ENCODE data around the gene CLEC11A.
"Not testable (repeated sequence)": the region's sequence is repeated elsewhere in the genome, so short reads cannot be mapped to it uniquely, and the experiment has no call there.

CLEC11A gene

GRCh38 chr19:50768277-50768676 is 45.1 kb downstream of the CLEC11A start:
- H3K9ac ChIP-seq (ENCODE audit: low read depth, low read length), result no peak overlapping the region
- no peak overlapping the region for H3K4me3 ChIP-seq (ENCODE audit: low read depth in 1 of 2, low read length in 2 of 2)
- H3K36me3 ChIP-seq (ENCODE audit: insufficient read depth, low read length), result no peaks in the 10 kb centered on the region
- no peak overlapping the region for H3K4me2 ChIP-seq (ENCODE audit: insufficient read depth, low read length)
- no peaks in the 10 kb centered on the region for H3K79me2 ChIP-seq (ENCODE audit: insufficient read depth, low read length)
- no peaks in the 10 kb centered on the region for H4K20me1 ChIP-seq (ENCODE audit: insufficient read depth, low read length)
- ATAC-seq (ENCODE audit: insufficient read depth, low read depth), result no peak
- no peaks in the 10 kb centered on the region for H3K27me3 ChIP-seq (ENCODE audit: insufficient read depth, low read length, poor library complexity)
- H3K9me3 ChIP-seq (ENCODE audit: insufficient read depth, low read length, severe bottlenecking), result no peaks in the 10 kb centered on the region
- no peak overlapping the region for H2AFZ ChIP-seq (ENCODE audit: low read depth, low read length)
- DNase-seq, result no peak
- no peaks in the 10 kb centered on the region for H3K4me1 ChIP-seq (ENCODE audit: insufficient read depth, low read length)
- TF ChIP-seq EZH2 (IDR thresholded peaks at IDR 0.05; ENCODE audit: borderline replicate concordance, low read depth, low read length, severe bottlenecking), result no peak
- no peak for TF ChIP-seq CTCF (IDR thresholded peaks at IDR 0.05; ENCODE audit: borderline replicate concordance, extremely low read depth, low read length, poor library complexity, severe bottlenecking)
- no peak overlapping the region for H3K27ac ChIP-seq (ENCODE audit: low read length)

GRCh38 chr19:50770164-50770563 is 47.0 kb downstream of the CLEC11A start, which contains the start of gene GPR32:
Gene GPR32, plus strand, starts transcription at chr19:50770464. Its CDS starts 137 bp downstream, at chr19:50770601.
- H3K27me3 ChIP-seq (ENCODE audit: insufficient read depth, low read length, poor library complexity); H3K27ac ChIP-seq (ENCODE audit: low read length); DNase-seq; H2AFZ ChIP-seq (ENCODE audit: low read depth, low read length); H3K36me3 ChIP-seq (ENCODE audit: insufficient read depth, low read length); H3K9me3 ChIP-seq (ENCODE audit: insufficient read depth, low read length, severe bottlenecking); H3K79me2 ChIP-seq (ENCODE audit: insufficient read depth, low read length); ATAC-seq (ENCODE audit: insufficient read depth, low read depth); H3K9ac ChIP-seq (ENCODE audit: low read depth, low read length); H3K4me1 ChIP-seq (ENCODE audit: insufficient read depth, low read length); H3K4me2 ChIP-seq (ENCODE audit: insufficient read depth, low read length); H4K20me1 ChIP-seq (ENCODE audit: insufficient read depth, low read length); H3K4me3 ChIP-seq (ENCODE audit: low read depth in 1 of 2, low read length in 2 of 2): not testable (repeated sequence)

GRCh38 chr19:50770888-50771287 is 47.7 kb downstream of the CLEC11A start:
- no peaks in the 10 kb centered on the region for H3K9me3 ChIP-seq (ENCODE audit: insufficient read depth, low read length, severe bottlenecking)
- H3K9ac ChIP-seq (ENCODE audit: low read depth, low read length), result no peak overlapping the region
- H3K4me2 ChIP-seq (ENCODE audit: insufficient read depth, low read length), result no peak overlapping the region
- H3K27ac ChIP-seq (ENCODE audit: low read length), result no peak overlapping the region
- no peaks in the 10 kb centered on the region for H3K27me3 ChIP-seq (ENCODE audit: insufficient read depth, low read length, poor library complexity)
- no peaks in the 10 kb centered on the region for H4K20me1 ChIP-seq (ENCODE audit: insufficient read depth, low read length)
- H3K4me3 ChIP-seq (ENCODE audit: low read depth in 1 of 2, low read length in 2 of 2), result no peak overlapping the region
- DNase-seq (no peak), ATAC-seq (ENCODE audit: insufficient read depth, low read depth) (no peak)
- H3K4me1 ChIP-seq (ENCODE audit: insufficient read depth, low read length), result no peaks in the 10 kb centered on the region
- no peaks in the 10 kb centered on the region for H3K36me3 ChIP-seq (ENCODE audit: insufficient read depth, low read length)
- no peaks in the 10 kb centered on the region for H3K79me2 ChIP-seq (ENCODE audit: insufficient read depth, low read length)
- TF ChIP-seq EZH2 (IDR thresholded peaks at IDR 0.05; ENCODE audit: borderline replicate concordance, low read depth, low read length, severe bottlenecking) (no peak), CTCF (IDR thresholded peaks at IDR 0.05; ENCODE audit: borderline replicate concordance, extremely low read depth, low read length, poor library complexity, severe bottlenecking) (no peak)
- no peak overlapping the region for H2AFZ ChIP-seq (ENCODE audit: low read depth, low read length)

- H3K4me3 ChIP-seq (ENCODE audit: low read depth in 1 of 2, low read length in 2 of 2), result no peak overlapping the region
- H2AFZ ChIP-seq (ENCODE audit: low read depth, low read length), result no peak overlapping the region
- ATAC-seq (ENCODE audit: insufficient read depth, low read depth) (peak; percentile 64; the same call in 2 of the 3 replicates), DNase-seq (no peak)
- no peaks in the 10 kb centered on the region for H3K79me2 ChIP-seq (ENCODE audit: insufficient read depth, low read length)
- H4K20me1 ChIP-seq (ENCODE audit: insufficient read depth, low read length), result peaks cover under 1% of the 10 kb centered on the region; the same call in 1 of the 2 replicates
- H3K9ac ChIP-seq (ENCODE audit: low read depth, low read length), result no peak overlapping the region
- H3K9me3 ChIP-seq (ENCODE audit: insufficient read depth, low read length, severe bottlenecking), result no peaks in the 10 kb centered on the region
- peaks cover 9% of the 10 kb centered on the region for H3K27me3 ChIP-seq (ENCODE audit: insufficient read depth, low read length, poor library complexity)
- TF ChIP-seq CTCF (IDR thresholded peaks at IDR 0.05; ENCODE audit: borderline replicate concordance, extremely low read depth, low read length, poor library complexity, severe bottlenecking) (no peak), EZH2 (IDR thresholded peaks at IDR 0.05; ENCODE audit: borderline replicate concordance, low read depth, low read length, severe bottlenecking) (no peak)
- peaks cover 4% of the 10 kb centered on the region for H3K4me1 ChIP-seq (ENCODE audit: insufficient read depth, low read length)
- H3K4me2 ChIP-seq (ENCODE audit: insufficient read depth, low read length), result no peak overlapping the region
- no peaks in the 10 kb centered on the region for H3K36me3 ChIP-seq (ENCODE audit: insufficient read depth, low read length)
- H3K27ac ChIP-seq (ENCODE audit: low read length), result no peak overlapping the region
These were observed 49.3 kb downstream of the CLEC11A start for GRCh38 chr19:50772476-50772875.

GRCh38 chr19:50772912-50773311 is 49.7 kb downstream of the CLEC11A start:
- H3K9ac ChIP-seq (ENCODE audit: low read depth, low read length); H4K20me1 ChIP-seq (ENCODE audit: insufficient read depth, low read length); H2AFZ ChIP-seq (ENCODE audit: low read depth, low read length); H3K9me3 ChIP-seq (ENCODE audit: insufficient read depth, low read length, severe bottlenecking); DNase-seq; ATAC-seq (ENCODE audit: insufficient read depth, low read depth); H3K27ac ChIP-seq (ENCODE audit: low read length); H3K79me2 ChIP-seq (ENCODE audit: insufficient read depth, low read length); H3K4me3 ChIP-seq (ENCODE audit: low read depth in 1 of 2, low read length in 2 of 2); H3K36me3 ChIP-seq (ENCODE audit: insufficient read depth, low read length); H3K4me1 ChIP-seq (ENCODE audit: insufficient read depth, low read length); H3K4me2 ChIP-seq (ENCODE audit: insufficient read depth, low read length): not testable (repeated sequence)
- peaks cover 13% of the 10 kb centered on the region for H3K27me3 ChIP-seq (ENCODE audit: insufficient read depth, low read length, poor library complexity)

GRCh38 chr19:50773454-50773853 is 50.3 kb downstream of the CLEC11A start:
- DNase-seq; H2AFZ ChIP-seq (ENCODE audit: low read depth, low read length); H3K36me3 ChIP-seq (ENCODE audit: insufficient read depth, low read length); H3K4me2 ChIP-seq (ENCODE audit: insufficient read depth, low read length); H3K9ac ChIP-seq (ENCODE audit: low read depth, low read length); H3K27ac ChIP-seq (ENCODE audit: low read length); H3K9me3 ChIP-seq (ENCODE audit: insufficient read depth, low read length, severe bottlenecking); H4K20me1 ChIP-seq (ENCODE audit: insufficient read depth, low read length); H3K4me3 ChIP-seq (ENCODE audit: low read depth in 1 of 2, low read length in 2 of 2); ATAC-seq (ENCODE audit: insufficient read depth, low read depth); H3K79me2 ChIP-seq (ENCODE audit: insufficient read depth, low read length): not testable (repeated sequence)
- Histone ChIP-seq H3K4me1 (ENCODE audit: insufficient read depth, low read length) (peaks cover 13% of the 10 kb centered on the region), H3K27me3 (ENCODE audit: insufficient read depth, low read length, poor library complexity) (peaks cover 18% of the 10 kb centered on the region)
